ENCODE results near the gene TCF20.

Gene TCF20

DNA sequence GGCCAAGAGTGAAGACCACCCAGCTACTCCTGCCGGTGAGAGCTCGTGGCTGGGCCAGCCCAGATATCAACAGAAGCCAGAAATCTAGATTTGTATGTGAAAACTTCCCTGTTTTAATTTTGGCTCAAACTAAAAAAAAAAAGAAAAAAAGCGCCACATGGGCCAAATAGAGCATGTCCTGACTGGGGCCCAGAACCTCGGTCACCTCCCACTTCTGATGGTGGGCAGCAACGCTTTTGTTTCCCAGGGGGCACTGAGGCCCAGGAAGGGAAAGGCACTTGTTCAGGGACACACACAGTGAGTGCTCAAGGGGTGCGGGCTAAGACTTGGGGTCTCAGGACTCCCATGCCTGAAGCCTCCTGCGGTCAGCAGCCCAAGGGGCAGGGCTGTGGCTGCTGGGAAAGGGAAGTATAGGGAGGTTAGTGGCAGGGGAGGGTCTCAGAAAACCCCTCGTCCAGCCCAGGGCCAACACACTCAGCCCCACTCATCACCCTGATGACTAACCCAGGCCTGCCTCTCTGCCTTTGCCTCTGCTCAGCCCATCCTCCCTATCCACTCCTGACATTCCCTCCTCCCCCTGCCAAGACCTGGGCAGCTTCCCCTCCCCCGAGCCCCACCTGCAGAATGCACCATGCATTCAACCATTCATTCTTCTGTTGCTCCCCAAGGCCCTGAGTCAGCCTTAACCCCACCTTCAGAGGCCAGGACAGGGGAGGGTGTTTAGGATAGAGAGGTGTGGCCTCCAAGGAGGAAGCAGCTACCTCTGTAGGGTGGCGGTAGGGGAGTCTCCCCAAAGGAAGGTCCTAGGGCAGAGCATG lies 30.0 kb upstream of the TCF20 start:
- DNase-seq: peak in 1 of 56 donors; percentile 24

GRCh38 chr22:42299586-42300258 lies 29.3 kb upstream of the TCF20 start:
- DNase-seq: peak in 2 of 56 donors; percentile 8 to 42

DNA sequence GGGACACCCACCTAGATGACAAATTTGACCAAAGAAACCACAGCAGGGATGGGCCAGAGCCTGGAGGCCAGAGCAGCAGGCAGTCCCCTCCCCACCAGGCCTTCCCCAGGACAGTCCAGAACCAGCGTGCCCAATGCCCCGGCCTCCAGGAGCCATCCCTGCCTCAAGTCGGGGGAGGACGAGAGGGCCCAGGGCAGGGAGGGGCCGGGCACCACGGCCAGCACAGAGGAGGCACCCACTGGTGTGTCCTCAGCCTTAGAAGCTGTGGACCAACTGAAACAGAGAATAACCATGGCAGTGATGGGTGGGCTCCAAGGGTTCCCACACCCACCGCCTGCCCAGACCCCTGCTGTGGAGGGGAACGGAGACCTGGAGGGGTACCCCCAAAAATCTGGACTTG lies 28.3 kb upstream of the TCF20 start:
- no peak for DNase-seq

GRCh38 chr22:42297778-42298177 lies 27.3 kb upstream of the TCF20 start:
- no peak for DNase-seq

- DNase-seq: no peak
Measured at GRCh38 chr22:42296883-42297282, 26.4 kb upstream of the TCF20 start.

- DNase-seq: peak in 55 of 56 donors; percentile 20 to 90 (median 71)
Measured at GRCh38 chr22:42296381-42296853, 26.0 kb upstream of the TCF20 start.

DNA sequence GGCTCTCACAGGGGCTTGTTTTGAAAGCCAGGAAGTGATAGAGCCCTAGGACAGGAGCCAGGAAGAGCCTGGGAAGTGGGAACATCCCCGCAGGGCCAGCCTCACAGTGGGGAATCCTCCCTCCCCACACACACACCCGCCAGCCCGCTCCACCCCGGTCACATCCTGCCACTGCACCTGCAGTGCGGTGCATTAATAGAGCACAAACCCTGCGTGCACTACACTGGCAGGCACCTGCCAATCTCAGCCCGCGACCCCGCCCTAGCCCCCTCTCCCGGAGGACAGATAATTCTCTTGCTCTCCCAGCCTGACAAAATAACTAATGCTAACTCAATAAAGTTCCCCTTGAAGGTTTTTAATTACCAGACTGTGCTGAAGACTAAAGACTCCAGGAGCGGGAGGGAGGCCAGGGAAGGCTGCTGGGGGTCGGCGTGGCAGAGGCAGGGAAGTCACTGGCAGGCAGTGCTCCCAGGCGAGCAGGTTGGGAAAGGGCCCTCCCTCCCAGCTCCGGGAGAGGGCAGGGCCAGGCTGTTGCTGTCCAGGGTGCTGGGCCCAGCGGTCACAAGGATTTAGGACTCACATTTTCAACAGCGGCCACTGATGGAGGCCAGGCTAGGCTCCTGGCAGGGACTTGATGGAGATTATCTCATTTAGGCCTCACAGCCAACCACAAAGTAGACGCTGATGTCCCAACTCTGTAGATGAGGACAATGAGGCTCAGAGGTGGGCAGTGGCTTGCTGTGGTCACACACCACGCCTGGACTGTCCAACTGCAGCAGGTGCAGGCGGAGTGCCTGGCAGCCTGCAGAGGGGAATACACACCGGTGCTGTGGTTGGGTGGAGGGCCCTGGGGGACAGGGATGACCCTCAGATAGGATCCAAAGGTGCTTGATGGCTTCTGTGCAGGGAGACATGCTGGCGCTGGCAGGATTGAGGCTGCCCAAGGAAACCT lies 23.9 kb upstream of the TCF20 start:
- no peak for DNase-seq

DNA sequence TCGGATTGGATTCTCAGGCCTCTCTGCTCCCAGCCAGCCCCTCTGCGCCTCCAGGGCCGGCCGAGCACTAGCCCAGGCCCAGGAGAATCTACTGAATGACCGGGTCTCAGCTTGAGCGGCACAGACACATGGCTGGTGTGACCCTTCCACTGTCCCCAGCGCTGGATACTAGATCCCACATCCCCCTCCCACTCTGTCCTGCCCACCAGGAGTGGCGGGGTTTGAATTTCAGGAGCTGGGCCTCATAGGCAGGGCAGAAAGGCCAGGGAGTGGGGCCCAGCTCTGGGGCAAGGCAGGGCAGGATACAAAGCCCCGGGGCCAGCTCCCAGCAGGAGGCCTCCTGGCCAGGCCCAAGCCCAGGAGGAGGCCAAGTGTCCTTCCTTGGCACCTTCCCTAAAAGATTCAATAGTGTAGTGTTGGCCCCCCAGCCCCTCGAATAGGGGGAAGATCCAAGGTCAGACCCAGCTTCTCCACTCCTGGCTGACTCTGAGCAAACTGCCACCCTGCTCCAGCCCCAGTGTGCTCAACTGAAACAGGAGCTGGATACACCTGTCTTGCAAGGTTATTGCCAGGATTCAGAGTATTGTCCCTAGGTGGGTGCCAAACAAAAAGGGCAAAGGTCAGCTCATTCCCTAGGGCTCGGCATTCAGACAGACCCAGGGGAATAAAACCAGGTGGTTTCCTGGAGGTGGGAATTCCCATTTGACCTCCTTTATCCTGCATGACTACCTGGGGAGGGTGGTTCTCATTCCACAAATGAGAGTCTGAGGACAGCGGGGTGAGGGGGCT lies 22.5 kb upstream of the TCF20 start:
- DNase-seq: no peak

GRCh38 chr22:42291287-42291686 lies 20.8 kb upstream of the TCF20 start:
- no peak for DNase-seq

DNA sequence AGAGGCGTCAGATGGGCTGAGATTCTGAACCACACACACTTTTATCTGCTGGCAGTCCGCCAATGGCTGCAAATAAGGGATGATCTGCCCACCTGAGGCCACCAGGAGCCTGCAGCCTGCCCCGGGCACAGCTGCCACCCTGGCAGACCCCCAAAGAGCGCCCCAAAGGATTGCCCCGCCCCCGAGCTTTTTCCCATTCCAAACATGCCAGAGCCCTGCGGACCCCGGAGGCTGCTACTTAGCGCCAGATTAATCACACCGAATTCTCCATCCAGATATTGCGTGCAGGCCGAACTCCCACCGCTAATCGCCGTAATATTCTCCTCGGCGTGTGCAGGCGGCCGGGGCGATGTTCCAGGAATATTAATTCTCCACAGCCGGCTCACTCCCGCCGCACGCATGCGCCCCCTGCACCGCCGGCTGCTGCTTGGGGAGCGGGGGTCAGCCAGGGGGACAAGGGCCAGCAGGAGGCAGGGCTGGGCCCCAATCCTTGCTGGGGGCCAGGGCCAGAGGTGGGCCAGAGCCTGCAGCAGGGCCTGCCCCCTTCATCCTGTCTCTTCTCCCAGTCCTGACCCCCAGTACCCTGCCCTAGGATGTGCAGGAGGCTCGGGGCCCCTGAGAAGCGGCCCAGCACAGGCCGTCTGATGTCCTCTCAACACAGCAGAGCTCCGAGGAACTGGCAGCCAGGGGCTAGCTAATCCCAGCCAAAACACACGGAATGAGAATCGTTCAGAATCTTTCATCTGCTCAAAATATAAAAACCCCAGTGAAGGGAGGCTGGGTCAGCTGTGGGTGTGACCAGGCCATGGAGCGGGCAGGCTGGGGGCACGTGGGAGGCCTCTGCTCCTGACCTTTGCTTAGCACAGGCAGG lies 19.5 kb upstream of the TCF20 start:
- peak in 17 of 56 donors; percentile 10 to 53 (median 23) for DNase-seq

GRCh38 chr22:42288791-42289190 lies 18.3 kb upstream of the TCF20 start:
- DNase-seq: no peak

DNA sequence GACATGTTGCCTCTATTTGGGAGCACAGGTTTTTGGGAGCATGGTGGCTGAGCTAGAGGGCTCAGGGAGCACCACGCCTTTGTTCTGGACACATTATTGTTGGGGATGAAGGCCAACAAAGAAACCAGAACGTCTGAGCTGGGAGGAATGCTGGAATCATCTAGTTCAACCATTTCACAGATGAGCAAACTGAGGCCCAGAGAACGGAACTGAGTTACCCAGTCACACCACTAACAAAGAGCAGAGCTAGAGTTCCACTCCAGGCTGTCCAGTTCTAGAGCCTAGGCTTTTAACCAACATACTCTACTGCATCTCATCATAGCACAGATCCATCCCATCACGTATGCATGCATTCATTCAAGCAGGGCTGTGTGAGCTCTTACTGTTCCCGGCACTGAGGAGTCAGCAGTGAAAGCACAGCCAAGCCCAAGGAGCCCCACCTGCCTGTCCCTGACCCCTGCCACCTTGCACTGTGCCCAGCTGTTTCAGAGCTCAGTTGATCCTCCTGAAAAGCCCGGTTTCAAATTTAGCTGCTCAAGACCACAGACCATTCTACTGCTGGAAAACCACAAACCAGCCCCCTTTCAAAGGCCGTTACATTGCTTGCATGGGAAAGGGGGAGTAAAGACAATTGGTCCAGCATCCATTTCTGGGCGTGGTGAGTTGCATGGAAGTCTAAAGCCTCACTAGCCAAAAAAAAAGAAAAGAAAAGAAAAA lies 16.9 kb upstream of the TCF20 start:
- DNase-seq: no peak

DNA sequence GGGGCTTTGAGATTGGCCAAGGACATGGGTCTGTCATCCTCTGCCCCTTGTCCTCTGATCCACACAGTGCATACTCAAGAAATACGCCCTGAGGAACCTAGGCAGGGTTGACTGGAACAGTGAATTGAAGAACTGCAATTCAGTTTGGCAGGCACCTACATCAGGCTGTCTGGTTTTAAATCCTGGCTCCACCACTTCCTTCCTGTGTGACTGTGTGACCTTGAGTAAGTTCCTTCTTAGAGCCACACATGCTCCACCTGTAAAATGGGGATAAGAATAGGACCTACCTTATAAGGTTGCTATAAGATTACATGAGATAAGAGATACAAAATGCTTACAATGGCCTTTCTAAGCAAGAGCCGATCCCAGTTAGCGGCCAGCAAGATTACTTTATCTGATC lies 15.8 kb upstream of the TCF20 start:
- no peak for DNase-seq

- no peak for DNase-seq
Measured at GRCh38 chr22:42285604-42286003, 15.2 kb upstream of the TCF20 start.

- no peak for DNase-seq
Measured at GRCh38 chr22:42284643-42285181, 14.3 kb upstream of the TCF20 start.

GRCh38 chr22:42284202-42284591 lies 13.7 kb upstream of the TCF20 start:
- no peak for DNase-seq

GRCh38 chr22:42283278-42284201 lies 13.1 kb upstream of the TCF20 start:
- DNase-seq: peak in 21 of 56 donors; percentile 10 to 66 (median 33)

GRCh38 chr22:42282943-42283277 lies 12.5 kb upstream of the TCF20 start:
- peak in 10 of 56 donors; percentile 3 to 66 (median 36) for DNase-seq
